Gastroesophageal sphincter (tissue), 3 donors: ENCODE results near the gene NINL.

ENCODE experiments used
- CTCF ChIP-seq, 4 experiments: fragments of 200-600 bp in 2 of 4; fragments of 450-650 bp in 2 of 4; sonication (generic) in 1 of 4; IDR thresholded peaks; one replicate each; pipeline ENCODE4 v1.5.1; 2017 to 2019; ENCODE audit warnings: antibody characterized with exemption in 4 of 4, mild to moderate bottlenecking in 2 of 4, moderate library complexity in 2 of 4
- POLR2A ChIP-seq, 2 donors: fragments of 450-650 bp; IDR thresholded peaks; one replicate each; pipeline ENCODE4 v1.6.1; 2017; ENCODE audit warnings: antibody characterized with exemption in 2 of 2, mild to moderate bottlenecking in 2 of 2, moderate library complexity in 1 of 2
- POLR2AphosphoS5 ChIP-seq: sonication (generic); formaldehyde crosslinking; IDR thresholded peaks from one replicate; pipeline ENCODE4 v1.6.1; 2017; ENCODE audit warnings: antibody characterized with exemption

DNA sequence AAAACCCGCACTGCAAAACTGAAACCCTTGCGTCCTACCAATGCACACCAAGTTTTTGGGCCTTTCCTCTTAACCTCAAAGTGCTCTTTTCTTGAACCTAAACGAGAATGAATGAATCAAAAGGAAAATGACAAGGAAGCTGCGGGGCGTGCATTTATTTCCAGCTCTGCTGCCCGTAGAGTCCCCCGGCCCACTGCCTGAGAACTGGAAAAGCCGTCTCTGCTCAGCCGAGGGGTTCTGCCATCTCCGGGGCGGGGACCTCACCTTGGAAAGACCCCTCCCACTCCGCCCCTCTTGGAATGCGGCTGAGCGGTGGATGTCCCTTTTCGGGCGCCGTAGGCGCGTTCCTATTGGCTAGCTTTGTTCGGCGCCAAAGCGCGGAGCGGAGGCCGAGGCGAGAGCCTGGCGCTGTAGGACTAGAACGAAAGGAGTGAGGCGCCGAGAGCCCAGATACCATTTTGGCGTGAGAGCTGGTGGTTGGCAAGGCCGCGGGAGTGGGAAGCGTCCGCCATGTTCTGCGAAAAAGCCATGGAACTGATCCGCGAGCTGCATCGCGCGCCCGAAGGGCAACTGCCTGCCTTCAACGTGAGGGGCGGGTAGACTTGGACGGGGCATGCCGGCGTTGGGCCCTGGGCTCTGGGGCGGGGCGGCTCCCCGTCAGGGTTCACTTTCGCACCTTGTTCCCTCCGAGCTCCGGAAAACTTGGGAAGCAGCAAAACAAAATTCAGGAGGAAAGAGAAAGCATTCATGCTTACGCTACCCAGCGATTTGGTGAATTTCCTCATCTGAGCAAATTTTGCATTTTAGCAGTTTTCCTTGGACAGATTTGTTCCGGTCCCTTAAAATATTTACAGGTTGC lies 177.8 kb downstream of the NINL start, which contains the start of gene GINS1:
- peak in 1 of 4 experiments; percentile 14 for TF ChIP-seq CTCF (IDR thresholded peaks at IDR 0.05)
- no peak for TF ChIP-seq POLR2A (IDR thresholded peaks at IDR 0.05)
- TF ChIP-seq POLR2AphosphoS5 = peak; percentile 59
